ENCODE measurements around the gene SMIM1.
"Not testable (repeated sequence)": the region's sequence is repeated elsewhere in the genome, so short reads cannot be mapped to it uniquely, and the experiment has no call there.

The SMIM1 gene

GRCh38 chr1:3790500-3790923, 18.0 kb downstream of the SMIM1 start:
- ChIA-PET POLR2A (no interaction called here), CTCF (no interaction called here)
- no peak for TF ChIP-seq CTCF (IDR thresholded peaks at IDR 0.05; ENCODE audit: control extremely low read depth, extremely low read depth, low read depth, missing control alignments)
- no peak for DNase-seq (ENCODE audit: extremely low spot score)

GRCh38 chr1:3790952-3791351, 18.4 kb downstream of the SMIM1 start:
- ChIA-PET CTCF (no interaction called here), POLR2A (no interaction called here)
- no peak for DNase-seq (ENCODE audit: extremely low spot score)
- TF ChIP-seq CTCF (IDR thresholded peaks at IDR 0.05; ENCODE audit: control extremely low read depth, extremely low read depth, low read depth, missing control alignments) = no peak

- DNase-seq (ENCODE audit: extremely low spot score) = no peak
- ChIA-PET POLR2A (no interaction called here), CTCF (interaction anchor here (0.7 to 3.6 kb wide), 8 partner anchors 8 to 104 kb away, joined by 3 to 18 read pairs (median 3); partner anchors contain the start of gene C1orf174)
- TF ChIP-seq CTCF (IDR thresholded peaks at IDR 0.05; ENCODE audit: control extremely low read depth, extremely low read depth, low read depth, missing control alignments) = no peak
These were observed 23.1 kb downstream of the SMIM1 start for GRCh38 chr1:3795453-3796214.

GRCh38 chr1:3796215-3797061, 23.9 kb downstream of the SMIM1 start, which contains the start of gene LRRC47:
TSS of gene LRRC47 (minus strand) at chr1:3796498. CDS start at chr1:3796476, 22 bp downstream.
- no peak for TF ChIP-seq CTCF (IDR thresholded peaks at IDR 0.05; ENCODE audit: control extremely low read depth, extremely low read depth, low read depth, missing control alignments)
- CTCF ChIA-PET = interaction anchor here (0.7 to 3.6 kb wide), 8 partner anchors 8 to 103 kb away, joined by 3 to 18 read pairs (median 3); partner anchors contain the start of gene C1orf174
- DNase-seq (ENCODE audit: extremely low spot score) = peak; percentile 98
- POLR2A ChIA-PET = no interaction called here

GRCh38 chr1:3799976-3800685, 27.6 kb downstream of the SMIM1 start:
- CTCF ChIA-PET = interaction anchor here (1.6 kb wide), 1 partner anchor 25 kb away, joined by 3 read pairs; no protein-coding TSS in a partner anchor
- no peak for DNase-seq (ENCODE audit: extremely low spot score)
- POLR2A ChIA-PET = no interaction called here
- no peak for TF ChIP-seq CTCF (IDR thresholded peaks at IDR 0.05; ENCODE audit: control extremely low read depth, extremely low read depth, low read depth, missing control alignments)

- DNase-seq (ENCODE audit: extremely low spot score) = not testable (repeated sequence)
- CTCF ChIA-PET = interaction anchor here (1.3 to 2.1 kb wide), 7 partner anchors 14 to 237 kb away, joined by 3 to 10 read pairs (median 4); no protein-coding TSS in a partner anchor
These were observed 28.2 kb downstream of the SMIM1 start for GRCh38 chr1:3800795-3801194.

More at GRCh38 chr1:3800795-3801194, 28.2 kb downstream of the SMIM1 start:
- POLR2A ChIA-PET = not testable (repeated sequence)

All from GM10248 (cell line).